ENCODE results near the gene ZNRD2.

Gene ZNRD2

DNA sequence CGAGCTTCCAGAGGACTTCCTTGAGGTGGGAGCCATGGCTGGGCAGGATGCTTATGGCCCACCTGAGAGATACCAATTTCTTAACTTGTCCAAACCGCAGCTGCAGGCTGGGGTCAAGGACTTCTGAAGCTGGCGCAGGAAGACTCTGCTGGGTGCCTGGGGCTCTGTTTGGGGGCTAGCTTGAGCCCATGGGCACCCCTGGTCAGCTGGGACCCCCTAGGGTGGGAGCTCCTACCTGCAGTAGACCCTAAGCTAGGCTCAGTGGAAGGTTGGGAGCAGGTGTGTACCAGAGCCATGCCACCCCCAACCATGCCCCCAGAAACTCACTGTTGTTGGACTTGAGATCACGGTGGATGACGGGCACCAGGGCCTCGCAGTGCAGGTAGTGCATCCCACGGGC lies 42.4 kb downstream of the ZNRD2 start:
- no peak for DNase-seq

DNA sequence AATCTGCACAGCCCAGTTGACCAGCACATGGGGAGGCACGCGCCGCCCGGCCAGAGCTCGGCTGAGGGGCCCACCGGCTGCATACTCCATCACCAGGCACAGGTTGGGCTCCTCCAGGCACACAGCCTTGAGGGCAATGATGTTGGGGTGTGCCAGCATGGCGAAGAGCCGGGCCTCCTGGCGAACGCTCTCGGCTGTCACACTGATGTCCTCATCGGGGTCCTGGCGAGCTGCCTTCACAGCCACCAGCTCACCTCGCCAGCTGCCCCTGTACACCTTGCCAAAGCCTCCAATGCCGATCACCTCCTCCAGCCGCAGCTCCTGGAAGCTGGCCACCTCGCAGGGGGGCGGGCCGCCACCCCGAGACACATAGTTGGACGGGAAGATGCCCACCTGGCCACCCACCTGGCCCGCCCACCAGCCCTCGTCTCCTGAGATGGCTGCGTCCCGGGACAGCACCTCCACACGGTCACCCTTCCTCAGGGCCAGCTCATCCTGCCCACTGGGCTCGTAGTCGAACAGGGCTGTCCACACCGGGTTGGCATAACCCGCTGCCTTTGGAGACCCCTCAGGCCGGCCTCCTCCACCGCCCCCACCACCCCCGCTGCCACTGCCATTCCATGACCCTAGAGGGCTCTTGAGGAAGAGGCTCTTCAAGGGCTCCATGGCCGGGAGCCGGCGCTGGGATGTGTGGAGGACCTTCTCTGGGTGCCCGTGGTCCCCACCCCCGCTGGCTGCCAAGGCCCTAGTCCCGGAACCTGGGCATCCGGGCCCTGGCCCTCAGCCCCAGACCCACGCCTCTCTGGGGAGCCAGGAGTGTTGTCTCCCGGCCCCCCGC lies 43.0 kb downstream of the ZNRD2 start:
- DNase-seq: no peak

DNA sequence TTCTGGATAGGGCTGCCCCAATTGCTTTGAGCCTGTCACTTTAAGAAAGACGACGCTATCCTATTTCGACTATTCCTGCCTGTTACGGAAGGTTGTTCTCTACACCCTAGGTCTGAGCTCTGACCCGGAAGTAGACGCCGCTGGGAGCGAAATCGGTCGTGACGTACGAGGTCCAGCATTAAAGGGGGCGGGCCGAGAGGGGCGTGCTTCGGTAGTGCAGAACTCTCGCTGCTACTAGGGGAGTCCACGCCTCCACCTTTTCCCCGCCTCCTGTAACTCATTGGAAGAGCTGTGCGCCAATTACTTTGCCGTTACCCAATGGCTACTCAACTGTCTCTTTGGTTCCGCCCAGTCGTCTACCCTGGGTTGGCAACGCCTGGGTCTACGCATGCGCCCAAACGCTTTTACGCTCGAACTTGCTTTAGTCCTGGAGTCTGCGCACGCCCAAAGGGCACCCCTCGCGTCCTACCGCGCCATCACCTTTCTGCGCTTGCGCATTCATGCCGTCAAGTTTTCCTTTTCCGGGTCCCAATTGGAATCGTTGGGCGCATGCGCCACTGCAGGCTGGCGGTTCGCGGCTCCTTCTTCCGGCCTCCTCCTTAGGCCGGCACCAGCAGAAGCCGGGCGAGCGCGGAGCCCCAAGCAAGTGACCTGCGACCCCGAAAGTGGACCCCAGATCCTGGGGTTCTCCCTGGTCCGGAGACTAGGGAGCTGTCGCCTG lies 45.1 kb downstream of the ZNRD2 start, which contains the start of gene PCNX3:
Gene PCNX3 (plus strand): TSS at position 548 of the 721 bp plus-strand sequence. CDS start 536 bp downstream, outside the sequence.
- DNase-seq: peak; percentile 100

GRCh38 chr11:65615950-65616574 lies 45.8 kb downstream of the ZNRD2 start:
- peak; percentile 34 for DNase-seq

- DNase-seq: no peak
These were observed 46.3 kb downstream of the ZNRD2 start for GRCh38 chr11:65616575-65617001.

- no peak for DNase-seq
These were observed 47.0 kb downstream of the ZNRD2 start for GRCh38 chr11:65617136-65617850.

- DNase-seq: no peak
These were observed 47.9 kb downstream of the ZNRD2 start for GRCh38 chr11:65617990-65618751.

DNA sequence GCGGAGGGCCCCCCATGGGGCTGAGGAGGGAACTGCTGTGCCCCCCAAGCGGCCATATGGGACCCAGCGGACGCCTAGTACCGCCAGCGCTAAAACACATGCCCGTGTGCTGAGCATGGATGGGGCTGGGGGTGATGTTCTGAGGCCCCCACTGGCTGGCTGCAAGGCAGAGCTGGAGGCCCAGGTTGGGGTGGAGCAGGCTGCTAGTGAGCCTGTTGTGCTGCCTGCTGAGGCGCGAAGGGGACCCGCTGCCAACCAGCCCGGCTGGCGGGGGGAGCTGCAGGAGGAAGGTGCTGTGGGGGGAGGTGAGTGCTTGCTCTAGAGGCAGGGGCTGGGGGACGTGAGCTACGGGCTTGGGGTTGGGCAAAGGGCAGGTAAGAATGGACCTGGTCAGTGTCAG lies 48.5 kb downstream of the ZNRD2 start:
- no peak for DNase-seq

DNA sequence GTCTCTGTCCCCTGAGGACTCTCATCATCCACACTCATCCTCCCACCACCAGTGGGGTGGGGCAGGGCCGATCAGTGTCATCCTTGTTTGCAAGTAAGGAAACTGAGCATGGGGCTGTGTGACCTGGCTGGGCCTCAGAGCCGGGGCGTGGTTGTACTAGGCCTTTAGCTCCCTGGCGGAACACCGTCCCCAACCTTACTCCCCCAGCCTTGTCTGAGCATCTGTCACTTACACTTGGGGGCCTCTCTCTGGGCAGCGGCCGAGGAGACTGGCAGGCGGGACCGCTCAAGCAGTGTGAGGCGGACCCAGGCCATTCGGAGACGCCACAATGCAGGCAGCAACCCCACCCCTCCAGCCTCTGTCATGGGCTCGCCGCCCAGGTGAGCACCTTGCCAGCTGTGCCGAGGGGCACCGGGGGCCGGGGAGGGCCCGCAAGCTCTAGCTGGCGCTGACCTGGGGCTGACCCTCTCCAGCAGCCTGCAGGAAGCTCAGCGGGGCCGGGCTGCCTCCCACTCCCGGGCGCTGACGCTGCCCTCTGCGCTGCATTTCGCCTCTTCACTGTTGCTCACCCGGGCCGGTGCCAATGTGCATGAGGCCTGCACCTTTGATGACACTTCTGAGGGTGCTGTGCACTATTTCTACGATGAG lies 49.1 kb downstream of the ZNRD2 start:
- DNase-seq: no peak

- DNase-seq: no peak
These were observed 50.4 kb downstream of the ZNRD2 start for GRCh38 chr11:65620666-65621065.

DNA sequence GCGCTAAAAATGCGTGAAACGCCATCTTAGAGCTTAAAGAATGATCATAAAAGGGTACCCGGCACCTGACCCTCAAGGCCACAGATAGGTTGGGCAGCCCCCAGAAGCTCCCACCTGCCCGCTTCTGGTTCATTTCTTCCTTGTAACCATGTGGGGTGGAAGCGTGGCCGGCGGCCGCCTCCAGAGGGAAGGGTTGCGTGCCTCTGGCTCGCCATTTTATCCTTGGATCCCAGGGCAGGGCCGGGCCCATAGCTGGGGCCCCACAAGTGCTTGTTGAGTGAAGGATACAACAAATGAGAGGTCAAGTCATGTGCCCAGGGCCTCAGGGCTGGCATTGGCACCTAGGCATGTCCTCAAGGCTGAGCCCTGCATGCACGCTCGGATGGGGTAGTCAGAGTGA lies 51.2 kb downstream of the ZNRD2 start:
- no peak for DNase-seq

Measured in NCI-H1092 treated with DMSO at 0.1 percent for 48 hours (cell line).